ENCODE measurements around the gene PLS3.
"Not testable (repeated sequence)": the region's sequence is repeated elsewhere in the genome, so short reads cannot be mapped to it uniquely, and the experiment has no call there.

The PLS3 gene, protein sequence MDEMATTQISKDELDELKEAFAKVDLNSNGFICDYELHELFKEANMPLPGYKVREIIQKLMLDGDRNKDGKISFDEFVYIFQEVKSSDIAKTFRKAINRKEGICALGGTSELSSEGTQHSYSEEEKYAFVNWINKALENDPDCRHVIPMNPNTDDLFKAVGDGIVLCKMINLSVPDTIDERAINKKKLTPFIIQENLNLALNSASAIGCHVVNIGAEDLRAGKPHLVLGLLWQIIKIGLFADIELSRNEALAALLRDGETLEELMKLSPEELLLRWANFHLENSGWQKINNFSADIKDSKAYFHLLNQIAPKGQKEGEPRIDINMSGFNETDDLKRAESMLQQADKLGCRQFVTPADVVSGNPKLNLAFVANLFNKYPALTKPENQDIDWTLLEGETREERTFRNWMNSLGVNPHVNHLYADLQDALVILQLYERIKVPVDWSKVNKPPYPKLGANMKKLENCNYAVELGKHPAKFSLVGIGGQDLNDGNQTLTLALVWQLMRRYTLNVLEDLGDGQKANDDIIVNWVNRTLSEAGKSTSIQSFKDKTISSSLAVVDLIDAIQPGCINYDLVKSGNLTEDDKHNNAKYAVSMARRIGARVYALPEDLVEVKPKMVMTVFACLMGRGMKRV

DNA sequence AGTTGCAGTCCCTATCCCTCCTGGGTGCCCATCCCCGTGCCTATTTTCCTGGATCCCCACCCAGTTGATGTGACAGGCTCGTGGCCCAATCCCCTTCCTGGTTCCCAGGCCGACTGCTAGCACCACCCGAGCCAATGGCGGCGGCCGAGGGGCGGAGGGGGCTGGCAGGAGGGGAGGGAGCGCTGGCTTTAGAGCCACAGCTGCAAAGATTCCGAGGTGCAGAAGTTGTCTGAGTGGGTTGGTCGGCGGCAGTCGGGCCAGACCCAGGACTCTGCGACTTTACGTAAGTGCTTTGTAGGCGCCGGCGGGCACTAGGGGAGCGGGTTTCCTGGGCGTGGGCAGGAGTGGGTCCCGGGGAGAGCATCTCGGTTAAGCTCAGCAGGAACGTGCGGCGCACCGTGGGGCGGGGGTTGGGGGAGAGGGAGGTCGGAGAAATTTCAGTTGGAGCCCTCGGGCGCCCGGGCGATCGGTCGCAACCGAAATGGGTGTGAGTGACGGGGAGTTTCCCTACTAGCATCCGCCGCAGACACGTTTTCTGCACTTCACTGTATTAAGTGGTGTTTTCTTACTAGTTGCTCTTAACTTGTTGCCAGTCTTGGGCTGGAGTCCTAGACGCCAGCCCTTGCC is at the start of gene PLS3:
PLS3 (plus strand) TSS at position 197 of the 627 bp plus-strand sequence. CDS start 49,077 bp downstream, outside the sequence.
- peak; percentile 89 for DNase-seq (ENCODE audit: low read depth)

DNA sequence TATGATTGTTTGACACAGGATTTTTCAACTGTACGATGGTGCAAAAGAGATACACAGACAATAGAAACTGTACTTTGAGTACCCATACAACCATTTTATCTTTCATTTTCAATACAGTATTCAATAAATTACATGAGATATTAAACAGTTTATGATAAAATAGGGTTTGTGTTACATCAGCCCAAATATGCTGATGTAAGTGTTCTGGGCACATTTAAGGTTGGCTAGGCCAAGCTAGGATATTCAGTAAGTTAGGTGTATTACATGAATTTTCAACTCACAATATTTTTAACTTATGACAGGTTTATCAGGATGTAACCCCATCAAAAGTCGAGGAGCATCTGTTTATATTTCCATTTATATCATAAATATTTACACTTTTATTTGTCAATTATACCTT is 42.9 kb upstream of the PLS3 start:
- DNase-seq (ENCODE audit: low read depth): no peak

DNA sequence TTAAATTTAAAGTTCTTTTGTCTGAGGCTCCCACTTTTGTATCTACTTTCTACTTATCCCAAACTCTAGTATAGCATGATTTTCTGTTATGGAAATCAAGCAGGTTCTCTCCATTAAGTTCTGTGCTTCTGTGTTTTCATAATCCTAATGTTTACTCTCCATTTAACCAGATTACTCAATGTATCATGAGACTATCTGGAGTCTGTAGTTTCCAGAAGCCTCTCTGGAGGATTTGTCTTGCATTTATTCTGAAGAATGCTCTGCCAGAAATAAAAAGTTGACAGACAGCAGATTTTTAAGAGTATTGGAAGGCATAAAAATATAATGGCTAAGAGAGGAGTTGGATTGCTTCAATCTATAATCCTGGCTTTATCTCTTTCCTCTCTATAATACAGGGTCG is 39.2 kb upstream of the PLS3 start:
- DNase-seq (ENCODE audit: low read depth): no peak

DNA sequence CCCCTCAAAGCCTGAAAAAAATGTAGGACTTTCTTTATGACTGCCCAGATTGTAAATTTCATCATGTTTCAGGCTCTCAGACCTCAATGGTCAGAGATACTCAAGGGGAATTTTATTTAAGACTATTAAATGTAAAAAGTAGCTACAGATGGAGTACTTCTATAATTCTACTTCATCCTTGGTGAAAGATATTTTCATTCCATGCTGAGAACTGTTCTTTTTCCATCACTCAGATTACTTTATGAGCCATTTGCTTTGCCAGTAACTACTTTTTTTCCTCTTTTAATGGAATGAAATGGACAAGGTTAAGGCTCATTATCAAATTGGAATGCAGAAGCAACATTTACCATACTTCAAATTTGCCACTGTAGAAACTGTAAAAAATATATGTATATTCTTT is 38.0 kb upstream of the PLS3 start:
- no peak for DNase-seq (ENCODE audit: low read depth)

DNA sequence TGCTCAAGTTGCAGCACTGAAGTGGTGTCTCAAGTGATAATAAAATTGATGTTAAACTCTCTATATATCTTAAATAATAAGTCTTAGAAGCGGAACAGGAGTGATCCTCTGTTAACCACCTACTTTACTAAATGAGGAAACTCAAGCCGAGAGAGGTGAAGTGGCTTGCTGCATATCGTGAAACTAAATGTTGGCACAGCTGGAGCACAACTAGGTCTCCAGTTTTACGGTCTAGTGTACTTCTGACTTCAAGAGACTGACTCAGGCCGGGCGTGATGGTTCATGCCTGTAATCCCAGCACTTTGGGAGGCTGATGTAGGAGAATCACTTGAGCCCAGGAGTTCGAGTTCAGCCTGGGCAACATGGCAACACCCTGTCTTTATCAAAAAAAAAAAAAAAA is 35.5 kb upstream of the PLS3 start:
- DNase-seq (ENCODE audit: low read depth): no peak

DNA sequence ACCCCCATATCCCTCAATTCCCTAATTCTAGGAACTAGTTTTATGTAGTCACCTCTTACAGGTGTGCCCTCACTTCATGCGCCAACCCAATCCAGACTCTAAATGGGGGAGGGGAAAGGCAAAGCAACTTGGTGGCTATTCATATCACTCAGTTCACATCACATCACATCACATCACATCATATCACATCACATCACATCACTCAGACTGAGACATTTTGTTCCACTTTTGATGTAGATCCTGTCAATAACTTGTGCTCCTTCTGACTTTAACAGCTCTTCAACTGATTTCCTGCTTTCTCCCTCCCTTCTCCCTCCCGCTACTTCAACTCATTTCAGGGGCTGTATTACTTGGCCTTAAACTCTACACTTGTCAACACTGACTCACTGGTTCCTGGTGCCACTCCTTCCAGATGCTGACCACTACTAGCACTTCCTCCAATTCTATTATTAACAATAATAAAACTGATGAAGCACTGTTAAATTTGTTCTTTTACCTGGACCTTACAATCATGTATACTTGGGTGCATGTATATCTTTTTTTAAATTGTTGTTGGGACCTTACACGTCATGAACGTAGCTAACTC is 29.1 kb upstream of the PLS3 start:
- peak; percentile 50 for DNase-seq (ENCODE audit: low read depth)

DNA sequence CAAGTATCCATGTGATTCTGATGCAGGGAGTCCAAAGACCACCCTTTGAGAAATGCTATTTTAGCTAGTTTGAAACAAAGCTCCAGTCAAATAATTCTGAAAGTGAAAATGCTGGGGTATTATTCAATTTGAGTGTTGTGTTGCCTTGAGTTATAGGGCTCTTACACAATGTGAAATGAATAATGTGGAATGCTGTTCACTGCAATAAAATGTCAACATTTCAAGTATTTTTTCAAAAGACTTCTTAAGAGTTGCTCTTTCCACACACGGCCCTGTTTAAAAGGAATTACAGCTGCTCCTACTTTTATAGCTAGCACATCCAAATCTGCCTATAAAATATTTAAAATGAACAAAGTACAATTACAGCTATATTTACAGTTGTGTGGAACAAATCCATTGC is 27.5 kb upstream of the PLS3 start:
- DNase-seq (ENCODE audit: low read depth): peak; percentile 65

DNA sequence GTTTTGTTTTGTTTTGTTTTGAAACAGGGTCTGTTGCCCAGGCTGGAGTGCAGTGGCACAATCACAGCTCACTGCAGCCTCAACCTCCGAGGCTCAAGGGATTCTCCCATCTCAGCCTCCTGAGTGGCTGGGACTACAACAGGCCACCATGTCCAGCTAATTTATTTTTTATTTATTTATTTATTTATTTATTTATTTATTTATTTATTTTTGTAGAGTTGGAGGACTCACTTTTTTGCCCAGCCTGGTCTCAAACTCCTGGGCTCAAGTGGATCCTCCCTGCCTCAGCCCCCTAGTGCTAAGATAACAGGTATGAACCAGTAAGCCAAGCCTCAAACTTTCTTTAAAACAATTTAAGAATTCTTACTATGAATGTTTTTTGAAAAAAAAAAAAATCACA is 26.6 kb upstream of the PLS3 start:
- no peak for DNase-seq (ENCODE audit: low read depth)

DNA sequence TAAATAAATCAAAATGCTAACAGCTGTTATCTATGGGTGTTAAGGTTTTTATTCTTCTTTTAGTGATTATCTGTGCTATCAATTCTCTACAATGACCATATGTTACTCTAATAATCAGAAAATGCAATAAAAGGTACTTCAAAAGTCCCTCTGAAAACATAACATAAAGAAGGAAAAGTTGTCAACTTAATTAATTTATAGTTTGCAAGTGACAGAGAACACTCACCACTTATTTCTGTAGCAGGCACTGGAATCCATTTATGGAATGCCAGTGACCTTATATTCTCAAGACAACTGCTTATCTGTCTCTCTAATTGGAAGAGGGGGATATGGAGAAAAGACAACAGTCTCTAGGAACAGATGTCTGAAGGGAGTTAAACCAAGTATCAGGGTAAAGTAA is 25.6 kb upstream of the PLS3 start:
- peak; percentile 13 for DNase-seq (ENCODE audit: low read depth)

DNA sequence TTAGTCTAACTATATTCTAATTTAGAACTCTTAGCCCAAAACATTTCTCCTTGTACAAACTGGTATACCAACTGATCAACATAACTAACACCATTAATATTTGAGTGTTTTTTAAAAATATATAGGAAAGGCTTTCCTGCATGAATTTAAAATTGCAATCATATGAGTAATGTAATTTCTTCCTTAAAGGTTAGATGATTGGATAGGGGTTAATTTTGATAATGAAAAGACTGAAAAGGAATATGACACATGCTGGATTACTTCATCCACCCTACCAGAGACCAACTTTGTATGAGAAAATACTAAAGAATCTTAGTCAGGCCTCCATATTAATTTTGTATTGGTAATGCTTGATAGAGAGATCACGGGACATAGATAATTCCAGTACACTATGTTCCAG is 25.1 kb upstream of the PLS3 start:
- peak; percentile 9 for DNase-seq (ENCODE audit: low read depth)

DNA sequence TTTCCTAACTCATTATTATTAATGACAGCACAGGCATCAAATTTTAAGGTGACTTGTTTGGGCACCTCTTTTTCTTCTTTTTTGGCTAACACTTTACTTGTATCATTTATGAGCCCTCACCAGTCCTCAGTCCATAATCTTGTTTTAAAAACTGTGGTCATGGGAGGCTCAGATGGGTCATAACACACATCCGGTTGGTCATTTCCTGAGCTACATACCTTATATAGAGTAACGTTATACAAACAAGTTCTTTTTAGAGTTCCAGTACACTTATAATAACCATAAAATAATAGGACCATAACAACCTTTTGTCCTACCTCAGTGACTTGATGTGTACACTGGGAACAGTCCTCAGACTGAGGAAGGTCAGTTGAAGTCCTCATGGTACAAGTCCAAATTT is 21.1 kb upstream of the PLS3 start:
- DNase-seq (ENCODE audit: low read depth): no peak

DNA sequence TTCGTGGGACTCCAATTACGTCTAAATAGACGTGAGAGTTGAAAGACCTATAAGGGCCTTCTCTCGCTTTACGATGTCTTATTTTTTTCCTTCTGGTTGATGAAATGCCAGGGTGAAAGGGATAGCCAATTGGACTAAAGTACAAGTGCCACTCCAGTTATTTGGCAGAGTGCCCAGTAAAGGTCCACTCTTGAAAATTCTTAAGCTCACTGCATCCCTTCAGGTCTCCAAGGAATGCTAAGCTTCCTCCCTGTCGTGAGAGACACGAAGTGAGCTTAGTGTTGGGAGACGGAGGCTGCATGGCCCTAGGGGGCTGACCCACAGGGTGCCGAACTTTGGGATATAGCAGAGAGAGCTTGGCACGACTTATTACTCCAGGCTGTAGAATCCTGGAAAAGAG is 19.9 kb upstream of the PLS3 start:
- not testable (repeated sequence) for DNase-seq (ENCODE audit: low read depth)

DNA sequence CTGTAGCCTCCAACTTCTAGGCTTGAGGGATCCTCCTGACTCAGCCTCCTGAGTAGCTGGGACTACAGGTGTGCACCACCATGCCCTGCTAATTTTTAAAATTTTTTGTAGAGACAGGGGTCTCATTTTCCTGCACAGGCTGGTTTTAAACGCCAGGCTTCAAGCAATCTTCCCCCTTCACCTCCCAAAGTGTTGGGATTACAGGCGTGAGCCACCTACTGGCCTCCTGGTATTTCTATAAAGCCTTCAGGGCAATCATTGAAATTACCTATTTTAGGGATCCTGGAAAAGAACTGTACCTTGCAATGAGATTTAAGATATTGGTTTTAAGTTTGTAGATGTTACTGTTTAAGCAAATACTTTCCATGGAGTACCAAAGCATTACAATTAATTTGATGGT is 13.5 kb upstream of the PLS3 start:
- no peak for DNase-seq (ENCODE audit: low read depth)

DNA sequence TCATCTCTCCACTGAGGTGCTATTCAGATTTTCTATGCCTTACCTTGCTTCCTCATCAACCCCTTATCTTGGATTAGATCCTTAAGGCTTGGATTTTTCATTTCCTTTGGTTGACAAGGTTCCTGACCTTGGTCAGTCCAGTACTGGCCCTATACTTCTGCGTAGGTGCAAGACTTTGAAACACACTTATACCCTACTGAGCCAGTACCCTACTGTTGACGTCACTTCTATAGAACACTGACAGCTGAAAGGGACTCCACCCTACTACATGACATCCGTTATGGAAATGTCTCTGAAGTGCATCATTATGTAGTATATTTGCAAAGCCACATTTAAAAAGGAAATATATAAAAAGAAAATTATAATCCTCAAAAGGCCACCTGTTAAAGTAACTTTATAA is 12.0 kb upstream of the PLS3 start:
- no peak for DNase-seq (ENCODE audit: low read depth)

DNA sequence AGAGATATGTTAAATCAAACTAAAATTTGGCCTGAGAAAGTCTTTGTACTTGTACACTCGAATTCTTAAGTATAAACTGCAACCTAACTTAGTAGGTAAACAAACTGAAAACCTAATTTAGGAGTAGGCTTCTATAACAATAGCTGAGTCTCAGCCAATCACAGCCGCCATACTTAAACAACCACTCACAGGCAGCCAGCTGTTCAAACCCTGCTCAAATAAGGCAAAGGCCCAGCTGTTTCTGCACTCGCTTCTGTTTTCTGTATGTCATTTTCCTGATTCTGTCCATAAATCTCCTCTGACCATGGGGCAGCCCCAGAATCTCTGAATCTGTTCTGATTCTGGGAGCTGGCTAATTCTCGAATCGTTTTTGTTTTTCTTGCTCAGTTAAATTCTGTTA is 7.8 kb upstream of the PLS3 start:
- DNase-seq (ENCODE audit: low read depth): no peak

DNA sequence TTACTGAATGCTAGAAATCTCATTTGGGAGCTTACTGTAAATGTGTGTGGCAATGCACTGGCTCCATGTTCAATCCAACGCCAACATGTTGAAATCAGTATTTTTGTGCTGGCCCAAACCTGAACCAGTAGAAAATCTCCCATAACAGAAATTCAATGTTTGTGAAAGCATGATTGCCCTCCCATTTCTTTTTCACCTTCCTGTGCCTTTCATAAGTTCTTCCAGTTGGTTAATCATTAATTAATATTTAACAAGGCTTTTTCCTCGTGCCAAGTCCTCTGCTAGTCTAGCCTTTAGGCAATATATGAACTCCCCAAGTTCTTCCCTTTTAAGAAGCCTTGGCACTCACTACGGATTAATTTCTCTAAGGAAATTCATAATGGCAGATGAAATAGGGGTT is 1.3 kb upstream of the PLS3 start:
- DNase-seq (ENCODE audit: low read depth): no peak

DNA sequence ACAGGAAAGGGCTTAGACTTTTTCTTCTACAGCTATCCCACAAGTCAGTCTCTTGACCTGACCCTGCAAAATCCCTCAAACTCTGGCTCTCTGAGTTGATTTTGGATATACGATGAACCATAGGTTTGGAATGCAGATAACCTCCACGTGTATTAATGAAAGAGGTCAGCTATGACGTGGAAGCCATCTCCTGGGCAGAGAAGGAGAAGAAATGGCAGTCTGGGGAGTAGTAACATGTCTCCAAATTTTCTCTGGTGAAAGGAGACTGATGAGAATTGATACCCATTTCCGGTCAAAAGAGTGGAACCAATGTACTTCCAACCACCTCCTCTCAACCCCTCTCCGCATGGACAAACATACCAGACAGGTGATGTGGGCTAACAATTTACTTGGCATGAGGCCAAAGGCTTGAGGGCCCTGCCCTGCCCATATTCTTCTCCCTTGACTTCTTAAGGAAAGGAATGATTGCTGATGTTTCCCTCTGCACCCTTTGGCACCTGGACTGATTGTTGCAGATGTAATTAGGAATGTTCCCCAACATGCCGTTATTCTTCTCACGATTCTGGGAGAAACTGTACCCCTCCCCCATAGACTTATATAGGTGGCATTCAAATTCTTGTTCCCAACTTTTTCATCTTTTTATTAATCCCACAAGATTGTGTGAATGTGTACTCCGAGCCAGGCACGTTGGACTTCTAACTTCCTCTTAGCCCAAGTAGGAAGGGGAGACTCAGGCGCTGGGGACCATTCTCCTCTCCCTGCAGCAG is 580 bp upstream of the PLS3 start:
- peak; percentile 71 for DNase-seq (ENCODE audit: low read depth)

DNA sequence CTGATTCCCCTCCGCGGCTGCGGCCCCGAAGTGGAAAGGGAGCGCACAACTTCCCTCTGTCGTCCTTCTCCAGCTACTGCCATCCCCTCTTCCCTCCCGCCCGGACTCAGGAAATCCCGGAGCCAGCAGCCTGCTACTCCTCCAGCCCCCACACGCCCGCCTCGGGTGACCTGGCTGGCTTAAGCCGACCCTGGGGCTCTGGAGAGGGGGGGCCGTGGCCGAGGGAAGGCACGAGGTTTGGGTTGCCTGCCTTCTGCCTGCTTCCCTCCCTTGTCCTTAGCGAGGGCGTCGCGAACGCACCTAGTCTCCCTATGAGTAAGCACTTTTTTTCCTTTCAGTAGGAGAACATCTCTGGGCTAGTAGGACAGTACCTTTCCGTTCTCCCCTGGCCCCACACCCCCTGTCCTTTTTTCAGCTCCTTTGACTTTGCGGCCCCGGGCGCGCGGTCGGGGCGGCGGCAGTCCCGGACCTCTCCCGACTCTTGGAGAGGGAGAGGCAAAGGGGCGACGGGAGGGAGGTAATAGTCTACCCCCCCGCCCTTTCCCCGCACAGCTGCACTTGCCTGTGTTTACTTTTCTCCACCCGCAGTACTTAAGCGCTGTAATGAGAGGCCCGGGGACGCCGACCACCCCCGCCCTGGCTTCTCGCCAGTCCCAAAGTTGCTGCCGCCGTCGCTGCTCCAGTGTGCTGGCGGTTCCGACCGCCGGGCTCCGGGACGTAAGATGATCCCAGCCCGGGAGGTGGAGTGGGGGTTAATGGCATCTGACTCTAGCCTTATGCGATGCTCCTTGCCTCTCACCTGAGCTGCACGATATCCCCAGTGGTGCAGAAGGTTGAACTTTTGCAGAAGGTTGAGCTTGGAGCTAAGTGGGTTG is 868 bp downstream of the PLS3 start:
- DNase-seq (ENCODE audit: low read depth): peak; percentile 60

DNA sequence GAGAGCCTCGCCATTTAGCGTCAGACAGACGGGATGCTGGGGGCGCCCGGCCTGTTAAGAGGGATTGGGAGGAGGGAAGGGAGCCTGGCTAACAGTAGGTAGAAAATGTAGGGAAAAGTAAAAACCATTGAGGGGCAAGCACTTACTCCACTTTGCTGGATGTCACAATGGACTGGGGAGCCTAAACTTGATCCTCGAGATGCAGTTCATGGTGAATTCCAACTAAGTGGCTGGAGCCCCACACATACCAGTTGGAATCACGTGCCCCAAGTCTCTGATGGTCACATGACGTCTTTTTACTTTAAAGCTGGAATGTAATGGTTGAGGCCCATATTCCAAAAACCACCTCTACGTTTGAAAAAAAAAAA is 1.5 kb downstream of the PLS3 start:
- peak; percentile 64 for DNase-seq (ENCODE audit: low read depth)

DNA sequence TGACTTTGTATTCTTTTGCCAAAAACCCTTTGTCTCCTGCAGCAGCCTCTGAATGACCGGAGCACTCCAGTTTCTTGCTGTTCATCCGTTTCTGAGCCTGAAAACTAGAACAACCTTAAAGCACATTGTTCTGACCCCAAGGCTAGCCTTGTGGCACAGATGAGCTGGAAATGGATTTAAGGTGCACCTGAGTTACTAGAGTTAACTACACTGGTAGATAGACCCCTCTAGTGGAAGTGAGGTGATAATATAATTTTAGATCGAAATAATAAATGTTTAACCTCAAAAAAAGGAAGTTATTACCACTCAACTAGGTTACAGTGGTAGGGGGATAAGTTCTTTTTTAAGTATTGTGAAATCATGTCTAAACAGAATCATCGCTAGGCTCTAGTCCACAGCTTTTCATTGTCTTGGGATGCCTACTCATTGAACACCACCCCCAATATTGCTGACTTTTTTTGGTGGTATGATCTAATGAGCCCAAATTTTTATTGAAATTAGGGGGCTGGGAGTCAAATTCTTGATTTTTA is 2.7 kb downstream of the PLS3 start:
- DNase-seq (ENCODE audit: low read depth): no peak

DNA sequence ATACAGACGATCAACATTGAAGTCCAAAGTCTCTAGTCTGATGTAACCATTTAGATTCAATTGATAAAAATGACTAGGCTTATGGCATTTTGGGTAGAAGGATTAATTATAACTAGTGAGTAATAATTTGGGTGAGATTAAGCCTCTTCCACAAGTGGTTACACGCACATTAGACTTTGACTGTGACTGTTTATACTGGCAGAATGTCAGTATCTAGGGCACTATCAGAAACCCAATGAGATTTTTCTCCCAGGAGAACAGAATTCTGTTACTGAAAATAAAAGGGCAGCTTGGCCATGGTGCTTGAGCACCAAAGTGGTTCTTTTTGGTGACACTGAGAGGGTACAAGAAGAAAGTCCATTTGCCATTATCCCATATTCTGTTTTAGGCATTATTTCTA is 3.3 kb downstream of the PLS3 start:
- peak; percentile 62 for DNase-seq (ENCODE audit: low read depth)

All from EH (cell line).